GM12864 (cell line): Measurements from ENCODE around the gene GSAP.

Experiments used
- DNase-seq: peaks from one replicate; pipeline ENCODE4 v3.0.0-alpha.2; 2011; ENCODE audit warnings: low read depth
- H3K4me3 ChIP-seq: 2 replicates; pipeline ENCODE4 v1.5.1; 2011; ENCODE audit warnings: mild to moderate bottlenecking, low read depth, low read length, control low read depth
- CTCF ChIP-seq: IDR thresholded peaks from 2 replicates; pipeline ENCODE4 v1.5.1; 2011; ENCODE audit warnings: low read depth, mild to moderate bottlenecking, moderate library complexity, low read length, control low read depth, inconsistent platforms; ENCODE audit errors: missing control alignments

GSAP gene

GRCh38 chr7:77313876-77314480 lies 102.2 kb downstream of the GSAP start:
- no peak overlapping the region for H3K4me3 ChIP-seq
- TF ChIP-seq CTCF, result no peak
- DNase-seq, result no peak

GRCh38 chr7:77313085-77313484 lies 103.1 kb downstream of the GSAP start:
- H3K4me3 ChIP-seq, result no peak overlapping the region
- DNase-seq, result no peak
- no peak for TF ChIP-seq CTCF

- no peak for TF ChIP-seq CTCF
- DNase-seq, result no peak
- H3K4me3 ChIP-seq, result no peak overlapping the region
Measured at GRCh38 chr7:77310982-77311381, 105.2 kb downstream of the GSAP start.

- no peak for TF ChIP-seq CTCF
- DNase-seq, result no peak
- no peak overlapping the region for H3K4me3 ChIP-seq
Measured at GRCh38 chr7:77309714-77310220, 106.4 kb downstream of the GSAP start.

GRCh38 chr7:77308792-77309191 lies 107.4 kb downstream of the GSAP start:
- H3K4me3 ChIP-seq, result no peak overlapping the region
- TF ChIP-seq CTCF, result no peak
- no peak for DNase-seq

GRCh38 chr7:77306231-77307067 lies 109.7 kb downstream of the GSAP start:
- no peak overlapping the region for H3K4me3 ChIP-seq
- no peak for TF ChIP-seq CTCF
- DNase-seq, result no peak
